ENCODE data around the gene TBC1D17.

The TBC1D17 gene

GRCh38 chr19:49869484-49870308 is 7.8 kb upstream of the TBC1D17 start:
- peak; percentile 100 for DNase-seq (ENCODE audit: extremely low read depth, low read depth)
- TF ChIP-seq, protein P1, sequence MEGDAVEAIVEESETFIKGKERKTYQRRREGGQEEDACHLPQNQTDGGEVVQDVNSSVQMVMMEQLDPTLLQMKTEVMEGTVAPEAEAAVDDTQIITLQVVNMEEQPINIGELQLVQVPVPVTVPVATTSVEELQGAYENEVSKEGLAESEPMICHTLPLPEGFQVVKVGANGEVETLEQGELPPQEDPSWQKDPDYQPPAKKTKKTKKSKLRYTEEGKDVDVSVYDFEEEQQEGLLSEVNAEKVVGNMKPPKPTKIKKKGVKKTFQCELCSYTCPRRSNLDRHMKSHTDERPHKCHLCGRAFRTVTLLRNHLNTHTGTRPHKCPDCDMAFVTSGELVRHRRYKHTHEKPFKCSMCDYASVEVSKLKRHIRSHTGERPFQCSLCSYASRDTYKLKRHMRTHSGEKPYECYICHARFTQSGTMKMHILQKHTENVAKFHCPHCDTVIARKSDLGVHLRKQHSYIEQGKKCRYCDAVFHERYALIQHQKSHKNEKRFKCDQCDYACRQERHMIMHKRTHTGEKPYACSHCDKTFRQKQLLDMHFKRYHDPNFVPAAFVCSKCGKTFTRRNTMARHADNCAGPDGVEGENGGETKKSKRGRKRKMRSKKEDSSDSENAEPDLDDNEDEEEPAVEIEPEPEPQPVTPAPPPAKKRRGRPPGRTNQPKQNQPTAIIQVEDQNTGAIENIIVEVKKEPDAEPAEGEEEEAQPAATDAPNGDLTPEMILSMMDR (IDR thresholded peaks at IDR 0.05; ENCODE audit: low read depth, low read length), result no peak

DNA sequence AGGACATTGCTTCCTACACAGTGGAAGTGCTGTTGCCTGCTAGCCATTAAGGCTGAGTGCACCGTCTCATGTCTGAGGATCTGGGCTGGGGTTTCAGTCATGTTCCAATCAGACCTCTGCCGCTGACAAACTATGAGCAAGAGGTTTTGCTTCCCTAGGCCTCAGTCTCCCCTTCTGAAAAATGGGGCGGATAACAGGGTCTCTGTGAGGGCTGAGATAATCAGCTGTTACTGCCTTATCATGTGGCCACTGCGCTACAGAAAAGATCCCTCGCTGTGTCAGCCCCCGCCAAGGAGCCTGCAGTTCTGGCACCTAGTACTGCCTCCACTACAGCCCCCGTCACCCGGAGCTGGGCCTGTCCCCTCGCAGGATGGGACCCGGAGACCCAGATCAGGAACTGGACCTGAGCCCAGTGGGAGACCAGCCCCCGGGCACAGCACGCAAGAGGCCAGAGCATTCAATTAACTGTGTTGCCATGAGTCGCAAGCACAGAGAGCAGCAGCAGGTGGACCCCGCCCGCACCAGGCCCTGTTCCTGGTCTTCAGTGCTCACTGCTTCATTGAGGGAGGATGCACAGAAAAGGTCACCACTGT is 7.1 kb upstream of the TBC1D17 start:
- TF ChIP-seq, protein P1 (IDR thresholded peaks at IDR 0.05; ENCODE audit: low read depth, low read length), result no peak
- no peak for DNase-seq (ENCODE audit: extremely low read depth, low read depth)

- no peak for DNase-seq (ENCODE audit: extremely low read depth, low read depth)
- TF ChIP-seq, protein P1 (IDR thresholded peaks at IDR 0.05; ENCODE audit: low read depth, low read length), result no peak
Measured at GRCh38 chr19:49871349-49871985, 6.0 kb upstream of the TBC1D17 start.

DNA sequence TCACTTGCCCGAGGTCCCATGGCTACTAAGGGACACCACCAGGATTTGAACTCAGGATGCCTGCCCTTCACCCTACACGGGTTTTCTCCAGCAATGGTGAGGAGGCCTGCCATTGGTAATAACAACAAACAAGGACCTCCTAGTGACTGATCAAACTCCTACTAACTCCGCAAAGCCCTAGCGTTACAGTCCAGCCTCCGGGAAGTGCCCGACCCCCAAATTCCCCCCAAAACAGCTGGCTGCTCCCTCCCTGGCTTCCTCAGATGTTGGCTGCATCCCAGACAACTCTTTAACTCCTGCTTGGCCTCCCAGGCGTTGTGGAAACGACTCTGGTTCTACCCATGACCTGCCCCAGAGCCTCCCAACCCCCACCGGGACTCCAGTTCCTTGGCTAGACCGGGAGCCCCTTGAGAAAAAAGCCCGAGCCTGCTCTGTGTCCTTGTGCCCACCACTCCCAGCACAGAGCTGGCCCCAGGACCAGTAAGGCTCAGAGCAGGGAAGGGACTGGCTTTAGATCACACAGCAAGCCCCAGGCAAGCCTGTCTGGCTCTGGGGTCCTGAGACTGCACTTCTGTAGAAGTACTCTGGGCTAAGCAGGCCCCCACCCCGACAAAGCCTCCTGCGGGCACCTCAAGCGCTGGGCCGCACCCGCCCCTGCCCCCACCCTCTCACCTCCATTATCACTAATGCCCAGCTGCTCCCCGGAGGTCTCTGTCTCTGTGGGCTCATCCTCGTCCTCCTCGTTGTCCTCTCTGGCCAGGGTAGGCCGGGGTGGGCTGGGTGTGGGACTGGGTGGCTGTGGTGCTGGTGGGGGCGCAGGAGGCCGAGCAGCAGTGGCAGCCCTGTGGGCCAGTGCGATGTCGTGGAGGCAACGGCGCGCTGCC is 5.0 kb upstream of the TBC1D17 start:
- TF ChIP-seq, protein P1 (IDR thresholded peaks at IDR 0.05; ENCODE audit: low read depth, low read length), result no peak
- DNase-seq (ENCODE audit: extremely low read depth, low read depth), result no peak

DNA sequence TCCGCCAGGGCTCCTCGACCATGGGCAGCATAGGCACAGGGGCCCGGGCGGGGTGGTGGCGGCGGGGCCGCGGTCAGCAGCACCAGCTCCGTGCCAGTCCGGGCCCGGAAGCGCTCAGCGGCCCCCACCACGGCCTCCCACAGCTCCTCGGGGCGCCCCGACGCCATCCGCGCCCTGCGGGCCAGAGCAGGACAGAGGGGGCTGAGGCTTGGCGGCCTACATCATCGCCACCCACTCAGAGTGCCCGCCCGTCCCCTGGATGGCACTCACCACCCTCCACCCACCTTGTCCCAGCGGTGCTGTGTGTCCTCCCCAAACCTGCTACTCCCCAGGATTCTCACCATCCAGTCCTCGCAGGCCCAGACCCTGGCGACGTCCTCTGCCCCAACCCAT is 4.4 kb upstream of the TBC1D17 start:
- TF ChIP-seq, protein P1 (IDR thresholded peaks at IDR 0.05; ENCODE audit: low read depth, low read length), result no peak
- DNase-seq (ENCODE audit: extremely low read depth, low read depth), result no peak

DNA sequence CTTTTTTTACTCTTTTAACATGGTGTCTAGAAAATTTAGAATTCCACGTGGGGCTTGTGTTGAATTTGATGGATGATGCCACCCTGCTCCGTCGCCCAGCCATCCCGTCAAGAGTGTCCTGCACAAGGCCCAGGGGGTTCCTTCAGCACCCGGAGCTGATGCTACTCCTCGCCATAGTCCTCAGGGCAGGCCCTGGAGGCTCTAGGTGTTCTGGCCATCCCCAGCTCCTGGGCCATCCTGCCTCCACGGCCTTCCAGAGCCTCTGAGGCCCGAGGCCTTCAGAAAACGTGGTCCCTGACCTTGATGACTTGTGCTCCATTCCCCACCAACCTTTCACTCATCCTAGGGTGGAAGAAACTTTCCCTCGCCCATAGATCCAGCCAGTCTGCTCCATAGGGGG is 3.7 kb upstream of the TBC1D17 start:
- no peak for DNase-seq (ENCODE audit: extremely low read depth, low read depth)
- TF ChIP-seq, protein P1 (IDR thresholded peaks at IDR 0.05; ENCODE audit: low read depth, low read length), result no peak

All from AG09319 (cell line).